SK-N-SH (cell line): ENCODE data around the gene TRDN. TPM values are rescaled to one million over a fixed set of nuclear protein-coding genes. Genes with fewer than 3 reads are reported as not detected.
"Not testable (repeated sequence)": the region's sequence is repeated elsewhere in the genome, so short reads cannot be mapped to it uniquely, and the experiment has no call there.

Source experiments
- CTCF ChIA-PET: fragments of 300-600, 350-600 bp; formaldehyde crosslinking; extraction: SDS; loops from one replicate; lab custom pipeline; 2021; lab: Yijun Ruan, JAX
- POLR2A ChIA-PET: fragments of 350-600 bp; sonication (Branson Sonifier 250); formaldehyde crosslinking; extraction: SDS; loops from one replicate; lab custom pipeline; 2020; ENCODE audit warnings: antibody characterized with exemption, inconsistent platforms; lab: Yijun Ruan, JAX
- DNase-seq: peaks from one replicate; pipeline ENCODE4 v3.0.0; 2012
- H2AFZ ChIP-seq: fragments of 200-600 bp; sonication (generic); 2 replicates; pipeline ENCODE4 v1.8.1; 2016; ENCODE audit warnings: antibody characterized with exemption, mild to moderate bottlenecking, low read depth
- H3F3A ChIP-seq: fragments of 200-600 bp; sonication (generic); replicated peaks from 2 replicates; pipeline ENCODE3; 2016; ENCODE audit warnings: antibody characterized with exemption, mild to moderate bottlenecking; ENCODE audit not compliant: insufficient read depth
- H3K27ac ChIP-seq, 2 experiments: fragments of 200-500 bp in 1 of 2; fragments of 200-600 bp in 1 of 2; sonication (Bioruptor generic) in 1 of 2; sonication (generic), shearing (Covaris generic) in 1 of 2; 2 replicates each; pipeline versions ENCODE4 v1.5.1 to v1.6.1; 2014 to 2016; ENCODE audit warnings: low read depth in 2 of 2, inconsistent platforms in 1 of 2, low read length in 1 of 2, mild to moderate bottlenecking in 1 of 2, mixed read lengths in 1 of 2
- H3K27me3 ChIP-seq: fragments of 200-600 bp; sonication (generic), shearing (Covaris generic); 2 replicates; pipeline ENCODE4 v1.6.1; 2016; ENCODE audit warnings: mixed run types; ENCODE audit not compliant: insufficient read depth
- H3K36me3 ChIP-seq, 2 experiments: fragments of 200-500 bp in 1 of 2; fragments of 200-600 bp in 1 of 2; sonication (Bioruptor generic) in 1 of 2; sonication (generic) in 1 of 2; replicated peaks in 1 of 2; 2 replicates each; pipeline versions ENCODE3 to v1.5.1; 2014 to 2016; ENCODE audit warnings: low read length in 1 of 2, mild to moderate bottlenecking in 1 of 2; ENCODE audit not compliant: insufficient read depth in 2 of 2, control insufficient read depth in 1 of 2
- H3K4me1 ChIP-seq, 2 experiments: fragments of 200-500 bp in 1 of 2; fragments of 200-600 bp in 1 of 2; sonication (Bioruptor generic) in 1 of 2; sonication (generic), shearing (Covaris generic) in 1 of 2; 2 replicates each; pipeline versions ENCODE4 v1.5.1 to v1.6.1; 2014 to 2016; ENCODE audit warnings: low read depth in 1 of 2, low read length in 1 of 2, mixed run types in 1 of 2; ENCODE audit not compliant: insufficient read depth in 2 of 2, control insufficient read depth in 1 of 2
- H3K4me2 ChIP-seq: fragments of 200-600 bp; sonication (generic), shearing (Covaris generic); 2 replicates; pipeline ENCODE4 v1.6.1; 2017; ENCODE audit warnings: mixed run types
- H3K4me3 ChIP-seq, 2 experiments: fragments of 200-500 bp in 1 of 2; fragments of 200-600 bp in 1 of 2; sonication (Bioruptor generic) in 1 of 2; sonication (generic), shearing (Covaris generic) in 1 of 2; 2 replicates each; pipeline versions ENCODE4 v1.5.1 to v1.8.1; 2014 to 2016; ENCODE audit warnings: low read depth in 2 of 2, inconsistent platforms in 1 of 2, low read length in 1 of 2, mild to moderate bottlenecking in 1 of 2, mixed read lengths in 1 of 2, moderate library complexity in 1 of 2
- H3K79me2 ChIP-seq: fragments of 200-600 bp; sonication (generic); 2 replicates; pipeline ENCODE4 v1.8.1; 2017; ENCODE audit warnings: mild to moderate bottlenecking; ENCODE audit not compliant: insufficient read depth
- H3K9ac ChIP-seq: fragments of 200-600 bp; sonication (generic); 2 replicates; pipeline ENCODE4 v1.6.1; 2017; ENCODE audit warnings: mixed run types
- H3K9me2 ChIP-seq: fragments of 200-600 bp; sonication (generic); 2 replicates; pipeline ENCODE4 v1.6.1; 2017; ENCODE audit warnings: mixed run types
- H3K9me3 ChIP-seq: fragments of 200-600 bp; sonication (generic); 2 replicates; pipeline ENCODE4 v1.6.1; 2017; ENCODE audit warnings: mixed run types, mild to moderate bottlenecking, moderate library complexity
- H4K20me1 ChIP-seq: fragments of 200-600 bp; sonication (generic); 2 replicates; pipeline ENCODE4 v1.6.1; 2017; ENCODE audit warnings: mild to moderate bottlenecking, mixed run types; ENCODE audit not compliant: insufficient read depth
- CHD2 ChIP-seq: fragments of 150-350 bp; IDR thresholded peaks from 2 replicates; pipeline ENCODE4 v1.6.1; 2018; ENCODE audit warnings: low read length; ENCODE audit not compliant: partially characterized antibody
- ELF1 ChIP-seq: IDR thresholded peaks from 2 replicates; pipeline ENCODE4 v1.4.0; 2012
- EZH2phosphoT487 ChIP-seq: fragments of 200-600 bp; sonication (generic); IDR thresholded peaks from 2 replicates; pipeline ENCODE4 v1.6.1; 2017; ENCODE audit warnings: low read depth, mixed run types, mild to moderate bottlenecking, antibody characterized with exemption, moderate library complexity, borderline replicate concordance
- FOSL2 ChIP-seq: IDR thresholded peaks from 2 replicates; pipeline ENCODE4 v1.4.0; 2012; ENCODE audit warnings: low read depth, mild to moderate bottlenecking, moderate library complexity, borderline replicate concordance
- MAX ChIP-seq: IDR thresholded peaks from 2 replicates; pipeline ENCODE4 v1.4.0; 2012; ENCODE audit warnings: low read depth
- POLR2AphosphoS5 ChIP-seq: IDR thresholded peaks from 2 replicates; pipeline ENCODE4 v1.6.1; 2012; ENCODE audit warnings: low read depth, low read length
- RAD21 ChIP-seq: IDR thresholded peaks from 2 replicates; pipeline ENCODE4 v1.6.1; 2012; ENCODE audit warnings: mild to moderate bottlenecking, low read length
- RFX5 ChIP-seq: IDR thresholded peaks from 2 replicates; pipeline ENCODE4 v1.6.1; 2012; ENCODE audit warnings: mild to moderate bottlenecking, improper control_type of control experiment, low read length
- RXRA ChIP-seq: IDR thresholded peaks from 2 replicates; pipeline ENCODE4 v1.4.0; 2012; ENCODE audit warnings: low read depth, mild to moderate bottlenecking, borderline replicate concordance
- TAF1 ChIP-seq: IDR thresholded peaks from 2 replicates; pipeline ENCODE4 v1.6.1; 2012; ENCODE audit warnings: low read depth, mild to moderate bottlenecking, low read length, moderate library complexity, borderline replicate concordance
- TCF12 ChIP-seq: IDR thresholded peaks from 2 replicates; pipeline ENCODE4 v1.4.0; 2012
- USF1 ChIP-seq: IDR thresholded peaks from 2 replicates; pipeline ENCODE4 v1.4.0; 2012; ENCODE audit warnings: low read depth, borderline replicate concordance
- YY1 ChIP-seq: IDR thresholded peaks from 2 replicates; pipeline ENCODE4 v1.4.0; 2012; ENCODE audit warnings: low read depth, mild to moderate bottlenecking
- ZBTB33 ChIP-seq: IDR thresholded peaks from 2 replicates; pipeline ENCODE4 v1.4.0; 2012; ENCODE audit warnings: low read depth, borderline replicate concordance
- WGBS: methylation state at CpG from one replicate; pipeline ENCODE4 v1.1.6; 2017; ENCODE audit warnings: low lambda C conversion rate; 5-methylcytosine and 5-hydroxymethylcytosine counted together
- polyA plus RNA-seq, 3 experiments: library from polyadenylated mRNA; depleted of rRNA; stranded (reverse); fragments of >200 nt; gene quantifications; 2 replicates each; pipeline ENCODE4 v1.2.3, GENCODE V29; 2012

TRDN gene
- polyA plus RNA-seq, 1 of the 3 experiments (the other 2 are of a cell fraction) = not detected

GRCh38 chr6:123587838-123588545 is 48.8 kb downstream of the TRDN start:
- no peaks in the 10 kb centered on the region; the same call in 1 of the 2 replicates for H3K27me3 ChIP-seq
- 1% methylated on average over 4 of the region's 4 CpGs for WGBS
- H3F3A ChIP-seq = no peaks in the 10 kb centered on the region
- no peak for DNase-seq
- H2AFZ ChIP-seq = no peak overlapping the region
- POLR2A ChIA-PET = no interaction called here
- no peaks in the 10 kb centered on the region for H3K36me3 ChIP-seq
- H3K9me3 ChIP-seq = no peaks in the 10 kb centered on the region
- TF ChIP-seq POLR2AphosphoS5 (no peak), YY1 (no peak), ELF1 (no peak), RAD21 (no peak), MAX (no peak), CHD2 (no peak), RFX5 (no peak), TCF12 (no peak), TAF1 (no peak), ZBTB33 (no peak), FOSL2 (no peak), USF1 (no peak), EZH2phosphoT487 (no peak), RXRA (no peak)
- TF ChIP-seq, all 33 proteins: peak for 0
- H4K20me1 ChIP-seq = no peaks in the 10 kb centered on the region
- CTCF ChIA-PET = no interaction called here
- no peak overlapping the region for H3K4me3 ChIP-seq
- no peak overlapping the region for H3K27ac ChIP-seq
- no peaks in the 10 kb centered on the region for H3K79me2 ChIP-seq
- H3K4me1 ChIP-seq = no peaks in the 10 kb centered on the region; a peak in 1 of 4 replicates
- H3K4me2 ChIP-seq = no peak overlapping the region
- H3K9me2 ChIP-seq = no peaks in the 10 kb centered on the region
- H3K9ac ChIP-seq = no peak overlapping the region

GRCh38 chr6:123587407-123587806 is 49.3 kb downstream of the TRDN start:
- H3K27ac ChIP-seq, H3K9me3 ChIP-seq, H3K9ac ChIP-seq, H3K27me3 ChIP-seq, H3K79me2 ChIP-seq, H3K4me1 ChIP-seq, H3K4me3 ChIP-seq, H4K20me1 ChIP-seq, H3K9me2 ChIP-seq, CTCF ChIA-PET, DNase-seq, H3K36me3 ChIP-seq, H3K4me2 ChIP-seq, H2AFZ ChIP-seq, H3F3A ChIP-seq, POLR2A ChIA-PET: not testable (repeated sequence)
- 65% methylated on average over 8 of the region's 8 CpGs for WGBS
